Pancreas (tissue), 10 donors: ENCODE measurements around the gene SLC7A6. TPM values are rescaled to one million over a fixed set of nuclear protein-coding genes. Genes with fewer than 3 reads are reported as not detected.
A peak's percentile ranks its signal among the peaks of the same experiment; 100 is the strongest.

ENCODE experiments used
- ATAC-seq, 4 donors: fragments of 200-7000 bp; cut with Tn5 transposase; one replicate each; pipeline versions ENCODE4 v1.8.0 to v1.9.1; 2020; ENCODE audit warnings: mild to moderate bottlenecking in 4 of 4, moderate library complexity in 4 of 4
- DNase-seq, 6 donors: peaks; one replicate each; pipeline ENCODE4 v3.0.0-alpha.2; 2020
- FAIRE-seq: peaks from 2 replicates; lab custom pipeline; 2012; peaks lifted over from hg19 to GRCh38; lab: Jason Lieb, UNC
- H3K27ac ChIP-seq, 4 donors: fragments of 200-600 bp; sonication (generic); 1 replicate in 3 of 4; 2 replicates in 1 of 4; pipeline versions ENCODE4 v1.5.0 to v1.8.0; 2020
- H3K27me3 ChIP-seq, 4 donors: fragments of 200-600 bp; one replicate each; pipeline ENCODE4 v1.8.0; 2021
- H3K36me3 ChIP-seq, 3 donors: fragments of 200-600 bp; sonication (generic) in 1 of 3; one replicate each; pipeline versions ENCODE4 v1.5.0 to v1.8.0; 2020 to 2021
- H3K4me1 ChIP-seq, 3 donors: fragments of 200-600 bp; one replicate each; pipeline ENCODE4 v1.8.0; 2021
- H3K4me3 ChIP-seq, 4 donors: fragments of 200-600 bp; sonication (generic) in 2 of 4; one replicate each; pipeline versions ENCODE4 v1.5.0 to v1.8.0; 2020 to 2021
- H3K9me3 ChIP-seq, 4 donors: fragments of 200-600 bp; one replicate each; pipeline ENCODE4 v1.8.0; 2021
- CTCF ChIP-seq, 4 donors: fragments of 200-600 bp; sonication (generic) in 3 of 4; IDR thresholded peaks; one replicate each; pipeline versions ENCODE4 v1.5.0 to v1.8.0; 2021; ENCODE audit warnings: antibody characterized with exemption in 4 of 4
- WGBS, 2 donors: extraction: QIAGEN DNeasy Blood & Tissue Kit; methylation state at CpG; one replicate each; pipeline ENCODE4 v1.1.7; 2013; 5-methylcytosine and 5-hydroxymethylcytosine counted together
- intact Hi-C, 3 donors: fragments of 100-400 bp; cut with DNase I; formaldehyde crosslinking; loops; one replicate each; pipeline versions ENCODE4 v1.11.1 to v1.14.2; 2022
- polyA plus RNA-seq, 2 donors: library from polyadenylated mRNA; stranded (reverse); fragments of 200-250 nt; gene quantifications; one replicate each; pipeline ENCODE4 v1.2.3, GENCODE V29; 2013
- total RNA-seq, 6 donors: library from RNA; stranded (reverse); fragmentation: NEBNext Ultra II Directional in 4 of 6; extraction: Animal tissue kit (Norgen Biotek cat#: 25700) in 4 of 6; gene quantifications; one replicate each; pipeline versions ENCODE4 v1.2.1 to v1.2.4, GENCODE V29; 2021 to 2023
- donor health status: healthy with polysubstance abuse.
- donor health status: DM: no; HTN: no; CAD: no; lungs with moderate emphysema.
- donor health status: DM: no; HTN: no; CAD: no.
- donor health status: control.
- donor health status: control.
- donor health status: Bipolar disorder and iron deficiency.
- donor health status: DM: yes; HTN: yes; CAD: no.
- donor health status: DM: no; HTN: no; CAD: no.
- donor health status: DM: no; HTN: no; CAD: no.
- donor health status: DM: yes; HTN: yes; CAD: no.

Gene SLC7A6
- total and polyA plus RNA-seq, 8 donors = 3.1 to 8.7 (median 5.4) TPM

- TF ChIP-seq CTCF (IDR thresholded peaks at IDR 0.05) = no peak
- no peak overlapping the region for H3K4me3 ChIP-seq
- H3K4me1 ChIP-seq = no peaks in the 10 kb centered on the region
- no peaks in the 10 kb centered on the region for H3K36me3 ChIP-seq
- no peaks in the 10 kb centered on the region for H3K9me3 ChIP-seq
- WGBS, 2 donors = 80 to 88% methylated on average over 4 of the region's 4 CpGs
- no peak for DNase-seq
- no peak for ATAC-seq
- intact Hi-C loops = no loop called here
- no peaks in the 10 kb centered on the region for H3K27me3 ChIP-seq
- FAIRE-seq = no peak
- no peak overlapping the region for H3K27ac ChIP-seq
These were observed 17.2 kb downstream of the SLC7A6 start for GRCh38 chr16:68281368-68282063.

- intact Hi-C loops = no loop called here
- no peaks in the 10 kb centered on the region for H3K4me1 ChIP-seq
- 72 to 89% methylated on average over 4 of the region's 4 CpGs for WGBS, 2 donors
- H3K4me3 ChIP-seq = no peak overlapping the region
- H3K9me3 ChIP-seq = no peaks in the 10 kb centered on the region
- no peak for ATAC-seq
- TF ChIP-seq CTCF (IDR thresholded peaks at IDR 0.05) = no peak
- DNase-seq = no peak
- no peaks in the 10 kb centered on the region for H3K36me3 ChIP-seq
- no peak overlapping the region for H3K27ac ChIP-seq
- no peak for FAIRE-seq
- H3K27me3 ChIP-seq = no peaks in the 10 kb centered on the region
These were observed 17.7 kb downstream of the SLC7A6 start for GRCh38 chr16:68282064-68282452.

GRCh38 chr16:68283346-68283745 is 19.0 kb downstream of the SLC7A6 start:
- Histone ChIP-seq H3K4me3 (no peak overlapping the region), H3K4me1 (no peaks in the 10 kb centered on the region), H3K9me3 (no peaks in the 10 kb centered on the region), H3K36me3 (no peaks in the 10 kb centered on the region), H3K27ac (peak overlapping the region in 1 of 4 donors; percentile 11), H3K27me3 (no peaks in the 10 kb centered on the region)
- no peak for FAIRE-seq
- 66 to 67% methylated on average over 5 of the region's 5 CpGs for WGBS, 2 donors
- peak in 1 of 4 donors; percentile 16 for ATAC-seq
- no peak for DNase-seq
- intact Hi-C loops = no loop called here
- no peak for TF ChIP-seq CTCF (IDR thresholded peaks at IDR 0.05)

- ATAC-seq = peak in 2 of 4 donors; percentile 24 to 30
- WGBS, 2 donors = 78 to 79% methylated on average over 9 of the region's 9 CpGs
- Histone ChIP-seq H3K27me3 (no peaks in the 10 kb centered on the region), H3K36me3 (no peaks in the 10 kb centered on the region), H3K9me3 (no peaks in the 10 kb centered on the region), H3K4me3 (no peak overlapping the region), H3K27ac (peak overlapping the region in 1 of 4 donors; percentile 11), H3K4me1 (no peaks in the 10 kb centered on the region)
- intact Hi-C loops = no loop called here
- DNase-seq = no peak
- no peak for TF ChIP-seq CTCF (IDR thresholded peaks at IDR 0.05)
- no peak for FAIRE-seq
These were observed 19.7 kb downstream of the SLC7A6 start for GRCh38 chr16:68283801-68284598.
